H1 (cell line): ENCODE measurements around the gene SLC35G2. TPM values are rescaled to one million over a fixed set of nuclear protein-coding genes. Genes with fewer than 3 reads are reported as not detected.

Experiments
- CTCF ChIA-PET: fragments of 300-600 bp; sonication (Branson Sonifier 250); formaldehyde crosslinking; loops from one replicate; lab custom pipeline; 2021; ENCODE audit not compliant: partially characterized antibody; lab: Charles Lee
- POLR2A ChIA-PET: fragments of 300-600 bp; sonication (Branson Sonifier 250); formaldehyde crosslinking; loops from one replicate; lab custom pipeline; 2021; ENCODE audit warnings: inconsistent platforms; ENCODE audit not compliant: partially characterized antibody; lab: Charles Lee
- DNase-seq, 2 experiments: peaks; one replicate each; pipeline versions ENCODE4 v3.0.0 to v3.0.0-alpha.2; 2010 to 2022; ENCODE audit warnings: low spot score in 2 of 2, low read depth in 1 of 2, mixed read lengths in 1 of 2
- FAIRE-seq: peaks from 2 replicates; lab custom pipeline; 2011; peaks lifted over from hg19 to GRCh38; lab: Jason Lieb, UNC
- H2AFZ ChIP-seq: 2 replicates; pipeline ENCODE4 v1.8.1; 2012; ENCODE audit warnings: low read length, inconsistent platforms
- H2AK5ac ChIP-seq: 2 replicates; pipeline ENCODE4 v1.6.1; 2013; ENCODE audit warnings: low read depth, low read length
- H2BK120ac ChIP-seq: replicated peaks from 2 replicates; pipeline ENCODE3; 2013; ENCODE audit warnings: low read depth, low read length, inconsistent platforms
- H2BK12ac ChIP-seq: 2 replicates; pipeline ENCODE4 v1.6.1; 2013; ENCODE audit warnings: low read depth, low read length
- H2BK15ac ChIP-seq: 2 replicates; pipeline ENCODE4 v1.6.1; 2013; ENCODE audit warnings: low read length
- H2BK20ac ChIP-seq: 2 replicates; pipeline ENCODE4 v1.6.1; 2013; ENCODE audit warnings: low read length
- H2BK5ac ChIP-seq: 2 replicates; pipeline ENCODE4 v1.6.1; 2013; ENCODE audit warnings: low read depth, low read length
- H3K14ac ChIP-seq: 2 replicates; pipeline ENCODE4 v1.6.1; 2013; ENCODE audit warnings: inconsistent platforms; ENCODE audit not compliant: insufficient read length
- H3K18ac ChIP-seq: 2 replicates; pipeline ENCODE4 v1.6.1; 2013; ENCODE audit warnings: low read length; ENCODE audit errors: extremely low read depth
- H3K23ac ChIP-seq: 2 replicates; pipeline ENCODE4 v1.6.1; 2013; ENCODE audit warnings: inconsistent platforms; ENCODE audit not compliant: insufficient read length
- H3K23me2 ChIP-seq: 2 replicates; pipeline ENCODE4 v1.6.1; 2013; ENCODE audit warnings: low read depth, low read length
- H3K27ac ChIP-seq: 2 replicates; pipeline ENCODE4 v1.6.1; 2011; ENCODE audit warnings: low read depth, low read length, inconsistent platforms
- H3K27me3 ChIP-seq, 4 experiments: replicated peaks in 1 of 4; 1 replicate in 1 of 4; 2 replicates in 3 of 4; pipeline versions ENCODE4 v1.6.1 to v1.8.1; 2011 to 2013; ENCODE audit warnings: low read length in 3 of 4, mild to moderate bottlenecking in 3 of 4, inconsistent platforms in 2 of 4, mixed read lengths in 2 of 4, moderate library complexity in 1 of 4; ENCODE audit not compliant: control insufficient read depth in 3 of 4, insufficient read depth in 3 of 4; ENCODE audit errors: extremely low read depth in 1 of 4
- H3K36me3 ChIP-seq, 4 experiments: 2 replicates each; pipeline versions ENCODE4 v1.6.1 to v1.8.1; 2011 to 2013; ENCODE audit warnings: mild to moderate bottlenecking in 4 of 4, low read length in 3 of 4, moderate library complexity in 2 of 4, control low read depth in 1 of 4, inconsistent platforms in 1 of 4; ENCODE audit not compliant: insufficient read depth in 4 of 4, control insufficient read depth in 2 of 4
- H3K4ac ChIP-seq: replicated peaks from 2 replicates; pipeline ENCODE3; 2013; ENCODE audit warnings: low read length, low read depth, mixed read lengths, inconsistent platforms; ENCODE audit not compliant: insufficient read length
- H3K4me1 ChIP-seq, 4 experiments: replicated peaks in 1 of 4; 1 replicate in 1 of 4; 2 replicates in 3 of 4; pipeline versions ENCODE4 v1.6.1 to v1.8.1; 2011 to 2013; ENCODE audit warnings: low read length in 3 of 4, inconsistent platforms in 2 of 4, mixed read lengths in 1 of 4; ENCODE audit not compliant: insufficient read depth in 4 of 4, control insufficient read depth in 3 of 4
- H3K4me2 ChIP-seq, 2 experiments: 2 replicates each; pipeline versions ENCODE4 v1.6.1 to v1.8.1; 2011 to 2013; ENCODE audit warnings: low read depth in 2 of 2, low read length in 2 of 2, control low read depth in 1 of 2, inconsistent platforms in 1 of 2, mild to moderate bottlenecking in 1 of 2; ENCODE audit not compliant: insufficient read depth in 1 of 2
- H3K4me3 ChIP-seq, 4 experiments: fragments of 200-600, 300-600 bp in 1 of 4; sonication (generic), shearing (Covaris generic), sonication (Bioruptor Twin) in 1 of 4; 2 replicates each; pipeline versions ENCODE4 v1.5.1 to v1.8.1; 2011 to 2016; ENCODE audit warnings: low read length in 4 of 4, low read depth in 3 of 4, control low read depth in 2 of 4, inconsistent platforms in 2 of 4, mild to moderate bottlenecking in 2 of 4, mixed read lengths in 1 of 4, moderate library complexity in 1 of 4; ENCODE audit not compliant: insufficient read depth in 2 of 4; ENCODE audit errors: extremely low read depth in 1 of 4
- H3K56ac ChIP-seq: replicated peaks from 2 replicates; pipeline ENCODE3; 2013; ENCODE audit warnings: low read depth, mild to moderate bottlenecking, mixed read lengths, low read length, inconsistent platforms; ENCODE audit not compliant: insufficient read length
- H3K79me1 ChIP-seq: 2 replicates; pipeline ENCODE4 v1.6.1; 2013; ENCODE audit warnings: low read depth, low read length, control low read depth
- H3K79me2 ChIP-seq, 2 experiments: 2 replicates each; pipeline versions ENCODE4 v1.6.1 to v1.8.1; 2012 to 2013; ENCODE audit warnings: low read length in 2 of 2, mild to moderate bottlenecking in 2 of 2, inconsistent platforms in 1 of 2; ENCODE audit not compliant: insufficient read depth in 2 of 2, control insufficient read depth in 1 of 2
- H3K9ac ChIP-seq, 4 experiments: replicated peaks in 1 of 4; 1 replicate in 1 of 4; 2 replicates in 3 of 4; pipeline versions ENCODE4 v1.6.1 to v1.8.1; 2011 to 2013; ENCODE audit warnings: low read depth in 3 of 4, low read length in 3 of 4, control low read depth in 2 of 4, mild to moderate bottlenecking in 2 of 4, moderate library complexity in 2 of 4, inconsistent platforms in 1 of 4; ENCODE audit errors: extremely low read depth in 1 of 4
- H3K9me3 ChIP-seq, 2 experiments: 2 replicates each; pipeline versions ENCODE4 v1.6.1 to v1.8.1; 2012 to 2013; ENCODE audit warnings: mild to moderate bottlenecking in 2 of 2, moderate library complexity in 2 of 2, control low read depth in 1 of 2, inconsistent platforms in 1 of 2, low read depth in 1 of 2, low read length in 1 of 2, mixed read lengths in 1 of 2; ENCODE audit not compliant: insufficient read depth in 2 of 2
- H4K20me1 ChIP-seq, 2 experiments: replicated peaks in 1 of 2; 2 replicates each; pipeline versions ENCODE3 to v1.8.1; 2011 to 2013; ENCODE audit warnings: inconsistent platforms in 2 of 2, low read length in 2 of 2, mild to moderate bottlenecking in 1 of 2; ENCODE audit not compliant: insufficient read depth in 2 of 2, control insufficient read depth in 1 of 2
- H4K5ac ChIP-seq: 2 replicates; pipeline ENCODE4 v1.6.1; 2013; ENCODE audit warnings: low read length, low read depth, mixed read lengths, inconsistent platforms; ENCODE audit not compliant: insufficient read length
- H4K8ac ChIP-seq: 2 replicates; pipeline ENCODE4 v1.8.0; 2013; ENCODE audit warnings: mild to moderate bottlenecking, moderate library complexity, low read length, inconsistent platforms; ENCODE audit not compliant: insufficient read depth; ENCODE audit errors: extremely low read depth
- H4K91ac ChIP-seq: replicated peaks from 2 replicates; pipeline ENCODE3; 2013; ENCODE audit warnings: low read length, mixed read lengths, inconsistent platforms; ENCODE audit not compliant: insufficient read length
- CHD1 ChIP-seq: IDR thresholded peaks from 2 replicates; pipeline ENCODE4 v1.6.1; 2012; ENCODE audit warnings: low read depth, low read length, improper control_type of control experiment
- FOSL1 ChIP-seq: IDR thresholded peaks from 2 replicates; pipeline ENCODE4 v1.6.1; 2011; ENCODE audit warnings: mild to moderate bottlenecking, low read depth, low read length, moderate library complexity; ENCODE audit not compliant: insufficient read depth
- KDM4A ChIP-seq: IDR thresholded peaks from one replicate; pipeline ENCODE4 v1.7.1; 2012; ENCODE audit warnings: low read depth, mild to moderate bottlenecking, moderate library complexity, low read length, inconsistent platforms; ENCODE audit not compliant: severe bottlenecking
- KDM5A ChIP-seq: fragments of 200-600 bp; IDR thresholded peaks from 2 replicates; pipeline ENCODE4 v1.7.1; 2012; ENCODE audit warnings: mild to moderate bottlenecking, low read length, inconsistent platforms, mixed read lengths
- POLR2A ChIP-seq, 2 experiments: IDR thresholded peaks; 1 replicate in 1 of 2; 2 replicates in 1 of 2; pipeline ENCODE4 v1.6.1; 2011; ENCODE audit warnings: low read depth in 2 of 2, low read length in 2 of 2, mild to moderate bottlenecking in 2 of 2; ENCODE audit errors: control extremely low read depth in 1 of 2
- SUZ12 ChIP-seq: fragments of 200-600 bp; sonication (generic); IDR thresholded peaks from 2 replicates; pipeline ENCODE4 v1.6.1; 2012; ENCODE audit warnings: mild to moderate bottlenecking, inconsistent platforms, low read length, moderate library complexity, mixed read lengths
- WGBS, 2 experiments: shearing (Covaris generic) in 1 of 2; methylation state at CpG; one replicate each; pipeline versions ENCODE4 v1.1.6 to v1.1.7; 2013 to 2015; ENCODE audit warnings: low lambda C conversion rate in 2 of 2, mixed read lengths in 2 of 2, inconsistent platforms in 1 of 2, low coverage in 1 of 2, missing lambda C conversion rate in 1 of 2; ENCODE audit not compliant: insufficient replicate concordance in 2 of 2, insufficient coverage in 1 of 2, insufficient read length in 1 of 2; ENCODE audit errors: extremely low coverage in 1 of 2, missing lambda C conversion rate in 1 of 2; 5-methylcytosine and 5-hydroxymethylcytosine counted together
- polyA plus RNA-seq, 7 experiments: library from polyadenylated mRNA; depleted of rRNA in 3 of 7; stranded (reverse) in 5 of 7; unstranded in 2 of 7; fragments of >200 nt in 5 of 7; fragments of 200-250 nt in 2 of 7; gene quantifications; 1 replicate in 5 of 7; 2 replicates in 1 of 7; 4 replicates in 1 of 7; pipeline versions ENCODE4 v1.2.1 to v1.2.3, GENCODE V29; 2011 to 2013; ENCODE audit warnings: missing spikeins in 2 of 7, mixed read lengths in 2 of 7
- total RNA-seq: library from RNA; stranded (reverse); fragmentation: NEBNext Ultra II Directional; extraction: Animal tissue kit (Norgen Biotek cat#: 25700); gene quantifications from 2 replicates; pipeline ENCODE4 v1.2.1, GENCODE V29; 2021

The SLC35G2 gene
- total and polyA plus RNA-seq, 2 of the 8 experiments (the other 6 are each of a cell fraction or from before 2014, with no cell fraction given): 5.2 to 6.4 TPM

GRCh38 chr3:136891934-136892855 lies 73.3 kb downstream of the SLC35G2 start:
- no peak overlapping the region for H2AFZ ChIP-seq
- peaks cover 5 to 83% of the 10 kb centered on the region in 2 experiments; a peak in 3 of 4 replicates for H3K79me2 ChIP-seq
- no peak overlapping the region for H3K4me3 ChIP-seq
- CTCF ChIA-PET: interaction anchor here (0.6 to 1.8 kb wide), 2 partner anchors 21 to 34 kb away, joined by 3 to 7 read pairs; no protein-coding TSS in a partner anchor
- no peak overlapping the region for H3K4me2 ChIP-seq
- H3K9ac ChIP-seq: no peak overlapping the region
- H4K8ac ChIP-seq: no peak overlapping the region
- H3K14ac ChIP-seq: no peak overlapping the region
- H3K9me3 ChIP-seq: peaks cover 0 to 3% of the 10 kb centered on the region in 2 experiments; a peak in 1 of 4 replicates
- H3K23me2 ChIP-seq: no peaks in the 10 kb centered on the region
- no peaks in the 10 kb centered on the region; the same call in 1 of the 2 replicates for H3K79me1 ChIP-seq
- H2BK12ac ChIP-seq: no peak overlapping the region
- DNase-seq: no peak
- TF ChIP-seq SUZ12 (no peak), KDM4A (no peak), POLR2A (IDR thresholded peaks at IDR 0.05; ENCODE audit: control extremely low read depth in 1 of 2, low read depth in 2 of 2, low read length in 2 of 2) (no peak), KDM5A (no peak), CHD1 (no peak), FOSL1 (no peak)
- TF ChIP-seq, all 59 proteins: peak for 0
- H2AK5ac ChIP-seq: no peak overlapping the region
- peaks cover 0 to 3% (median 0%) of the 10 kb centered on the region in 4 experiments; a peak in 2 of 8 replicates for H3K36me3 ChIP-seq
- no peak overlapping the region for H3K27ac ChIP-seq
- no peak overlapping the region for H4K91ac ChIP-seq
- no peak overlapping the region for H2BK5ac ChIP-seq
- no peak overlapping the region for H2BK15ac ChIP-seq
- peaks cover 0 to 8% (median 3%) of the 10 kb centered on the region in 4 experiments; a peak in 4 of 7 replicates for H3K4me1 ChIP-seq
- no peak overlapping the region for H3K23ac ChIP-seq
- H3K56ac ChIP-seq: no peak overlapping the region
- no peak overlapping the region for H4K5ac ChIP-seq
- H2BK20ac ChIP-seq: no peak overlapping the region
- H2BK120ac ChIP-seq: no peak overlapping the region
- 48% methylated on average over 2 of the region's 2 CpGs; no CpG with 5 or more reads in 1 of the 2 experiments for WGBS, 2 experiments
- H3K4ac ChIP-seq: no peak overlapping the region
- POLR2A ChIA-PET: no interaction called here
- no peak for FAIRE-seq
- H3K18ac ChIP-seq: no peak overlapping the region
- no peaks in the 10 kb centered on the region for H3K27me3 ChIP-seq
- peaks cover 1 to 2% of the 10 kb centered on the region in 2 experiments for H4K20me1 ChIP-seq
